ENCODE measurements around the gene PRXL2A.
A peak's percentile ranks its signal among the peaks of the same experiment; 100 is the strongest.
"Not testable (repeated sequence)": the region's sequence is repeated elsewhere in the genome, so short reads cannot be mapped to it uniquely, and the experiment has no call there.

PRXL2A gene, protein sequence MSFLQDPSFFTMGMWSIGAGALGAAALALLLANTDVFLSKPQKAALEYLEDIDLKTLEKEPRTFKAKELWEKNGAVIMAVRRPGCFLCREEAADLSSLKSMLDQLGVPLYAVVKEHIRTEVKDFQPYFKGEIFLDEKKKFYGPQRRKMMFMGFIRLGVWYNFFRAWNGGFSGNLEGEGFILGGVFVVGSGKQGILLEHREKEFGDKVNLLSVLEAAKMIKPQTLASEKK

DNA sequence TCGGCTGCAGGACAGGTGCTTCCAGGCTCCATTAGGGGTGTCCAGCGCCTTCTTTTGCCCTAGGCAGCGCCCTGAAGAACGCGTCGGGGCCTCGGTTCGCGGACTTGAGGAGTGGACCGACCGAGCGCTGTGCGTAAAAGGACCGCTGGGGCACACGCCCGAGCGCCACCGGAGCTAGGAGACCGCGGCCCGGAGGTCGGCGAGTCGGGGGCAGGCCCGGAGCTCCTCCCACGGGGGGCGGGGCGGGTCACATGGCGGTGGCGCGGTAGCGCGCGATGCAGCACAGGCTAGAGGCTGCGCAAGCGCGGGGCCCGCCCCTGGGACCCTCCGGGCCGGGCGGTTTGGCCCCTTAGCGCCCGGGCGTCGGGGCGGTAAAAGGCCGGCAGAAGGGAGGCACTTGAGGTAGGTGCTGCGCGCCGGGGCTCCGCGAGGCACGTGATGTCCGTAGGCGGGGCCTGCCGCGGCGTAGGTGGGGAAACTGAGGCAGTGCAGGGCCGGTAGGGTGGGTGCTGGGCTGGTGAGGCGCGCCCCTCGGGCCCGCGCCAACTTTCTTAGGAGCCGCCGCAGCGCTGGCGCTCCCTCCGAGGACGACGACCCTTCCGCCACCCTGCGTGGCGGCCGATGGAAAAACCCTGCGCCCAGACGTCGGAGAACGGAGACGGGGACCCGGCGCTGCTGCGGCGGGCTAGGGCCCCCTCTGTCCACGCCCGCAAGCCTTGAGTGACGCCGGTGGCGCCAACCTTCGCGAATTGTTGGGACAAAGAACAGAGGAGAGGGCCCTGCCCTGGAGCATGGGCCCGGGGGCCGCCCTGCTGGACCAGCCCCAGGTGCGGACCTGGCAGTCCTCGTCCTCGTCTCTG is at the start of gene PRXL2A:
PRXL2A (plus strand) TSS at position 310 of the 860 bp plus-strand sequence. CDS start 11,917 bp downstream, outside the sequence.
- H3K36me3 Mint-ChIP-seq: peaks cover 0 to 2% of the 10 kb centered on the region in 2 donors
- no peaks in the 10 kb centered on the region for H3K9me3 Mint-ChIP-seq
- peak; percentile 83 for DNase-seq
- H3K4me3 Mint-ChIP-seq: peak within 1 kb of the TSS; percentile 86 to 91
- peaks cover 22 to 31% of the 10 kb centered on the region in 2 donors for H3K4me1 Mint-ChIP-seq
- H3K27ac Mint-ChIP-seq: peak within 1 kb of the TSS; percentile 84
- ATAC-seq (replicated peaks): peak; percentile 95 to 96
- H3K27me3 Mint-ChIP-seq: peaks cover 5% of the 10 kb centered on the region in 2 donors

DNA sequence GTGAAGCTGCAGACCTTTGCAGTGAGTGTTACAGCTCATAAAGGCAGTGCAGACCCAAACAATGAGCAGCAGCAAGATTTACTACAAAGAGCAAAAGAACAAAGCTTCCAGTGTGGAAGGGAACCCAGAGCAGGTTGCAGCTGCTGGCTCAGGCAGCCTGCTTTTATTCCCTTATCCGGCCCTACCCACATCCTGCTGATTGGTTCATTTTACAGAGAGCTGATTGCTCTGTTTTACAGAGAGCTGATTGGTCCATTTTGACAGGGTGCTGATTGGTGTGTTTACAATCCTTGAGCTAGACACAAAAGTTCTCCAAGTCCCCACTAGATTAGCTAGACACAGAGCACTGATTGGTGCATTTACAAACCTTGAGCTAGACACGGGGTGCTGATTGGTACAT is 49.4 kb upstream of the PRXL2A start:
- H3K4me1 Mint-ChIP-seq: peaks cover 6 to 16% of the 10 kb centered on the region in 2 donors
- not testable (repeated sequence) for DNase-seq; ATAC-seq (replicated peaks); H3K36me3 Mint-ChIP-seq; H3K4me3 Mint-ChIP-seq; H3K27ac Mint-ChIP-seq; H3K9me3 Mint-ChIP-seq
- peaks cover 28 to 44% of the 10 kb centered on the region in 2 donors for H3K27me3 Mint-ChIP-seq

DNA sequence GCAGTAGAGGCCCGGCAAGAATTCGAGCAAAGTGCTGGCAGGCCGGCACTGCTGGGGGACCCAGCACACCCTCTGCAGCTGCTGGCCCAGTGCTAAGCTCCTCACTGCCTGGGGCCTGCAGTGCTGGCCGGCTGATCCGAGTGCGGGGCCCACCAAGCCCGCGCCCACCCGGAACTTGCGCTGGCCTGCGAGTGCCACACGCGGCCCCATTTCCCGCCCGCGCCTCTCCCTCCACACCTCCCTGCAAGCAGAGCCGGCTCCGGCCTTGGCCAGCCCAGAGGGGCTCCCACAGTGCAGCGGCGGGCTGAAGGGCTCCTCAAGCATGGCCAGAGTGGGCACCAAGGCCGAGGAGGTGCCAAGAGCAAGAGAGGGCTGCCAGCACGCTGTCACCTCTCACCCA is 48.7 kb upstream of the PRXL2A start:
- no peaks in the 10 kb centered on the region for H3K36me3 Mint-ChIP-seq
- DNase-seq (no peak), ATAC-seq (replicated peaks) (no peak)
- H3K27ac Mint-ChIP-seq: no peak overlapping the region
- no peak overlapping the region for H3K4me3 Mint-ChIP-seq
- H3K27me3 Mint-ChIP-seq: peaks cover 28 to 42% of the 10 kb centered on the region in 2 donors
- H3K9me3 Mint-ChIP-seq: no peaks in the 10 kb centered on the region
- H3K4me1 Mint-ChIP-seq: peaks cover 6 to 16% of the 10 kb centered on the region in 2 donors

DNA sequence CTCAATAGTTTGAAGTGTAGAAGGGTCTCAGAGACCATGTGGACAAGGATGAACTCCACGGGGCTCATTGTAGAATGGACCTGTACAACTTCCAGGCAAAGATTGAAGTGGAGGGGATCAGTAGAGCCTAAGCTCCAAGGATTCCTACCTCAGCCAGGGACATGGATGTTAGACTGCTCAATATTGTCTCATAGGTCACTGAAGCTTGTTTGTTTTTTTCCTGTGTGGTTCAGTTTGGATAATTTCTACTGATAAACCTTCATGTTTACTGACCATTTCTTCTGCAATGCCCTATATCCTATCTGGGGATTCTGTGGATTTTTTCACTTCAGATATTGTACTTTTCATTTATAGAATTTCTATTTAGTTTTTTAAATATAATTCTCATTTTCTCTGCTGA is 42.8 kb upstream of the PRXL2A start:
- Mint-ChIP-seq H3K36me3 (peaks cover 4 to 8% of the 10 kb centered on the region in 2 donors), H3K4me1 (no peaks in the 10 kb centered on the region), H3K4me3 (no peak overlapping the region), H3K27ac (no peak overlapping the region), H3K9me3 (peaks cover 8 to 12% of the 10 kb centered on the region in 2 donors), H3K27me3 (peaks cover 0 to 4% of the 10 kb centered on the region in 2 donors)
- DNase-seq (no peak), ATAC-seq (replicated peaks) (no peak)

DNA sequence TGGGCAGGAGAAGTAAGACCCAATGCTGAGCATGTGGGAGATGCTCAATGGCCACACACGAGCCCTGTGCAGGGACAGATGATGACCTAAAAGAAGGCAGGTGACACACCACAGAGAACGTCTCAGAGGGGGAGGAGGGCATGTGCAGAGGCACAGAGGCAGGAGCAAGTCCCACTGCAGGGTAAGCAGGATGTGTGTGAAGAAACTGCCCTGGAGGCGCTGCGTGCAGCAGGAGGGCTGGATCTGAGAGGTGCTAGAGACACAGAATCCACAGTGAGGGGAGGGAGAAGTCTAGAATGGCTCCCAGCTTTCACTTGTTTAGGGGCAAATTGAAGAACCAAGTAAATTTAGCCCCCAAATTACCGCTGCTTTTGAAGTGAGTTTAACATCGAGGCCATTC is 36.9 kb upstream of the PRXL2A start:
- ATAC-seq (replicated peaks) (no peak), DNase-seq (no peak)
- peaks cover 8 to 10% of the 10 kb centered on the region in 2 donors for H3K9me3 Mint-ChIP-seq
- H3K27ac Mint-ChIP-seq: no peak overlapping the region
- peaks cover 0 to 8% of the 10 kb centered on the region in 2 donors for H3K27me3 Mint-ChIP-seq
- H3K36me3 Mint-ChIP-seq: peaks cover 3 to 8% of the 10 kb centered on the region in 2 donors
- H3K4me3 Mint-ChIP-seq: no peak overlapping the region
- peaks cover 0 to 2% of the 10 kb centered on the region in 2 donors for H3K4me1 Mint-ChIP-seq

DNA sequence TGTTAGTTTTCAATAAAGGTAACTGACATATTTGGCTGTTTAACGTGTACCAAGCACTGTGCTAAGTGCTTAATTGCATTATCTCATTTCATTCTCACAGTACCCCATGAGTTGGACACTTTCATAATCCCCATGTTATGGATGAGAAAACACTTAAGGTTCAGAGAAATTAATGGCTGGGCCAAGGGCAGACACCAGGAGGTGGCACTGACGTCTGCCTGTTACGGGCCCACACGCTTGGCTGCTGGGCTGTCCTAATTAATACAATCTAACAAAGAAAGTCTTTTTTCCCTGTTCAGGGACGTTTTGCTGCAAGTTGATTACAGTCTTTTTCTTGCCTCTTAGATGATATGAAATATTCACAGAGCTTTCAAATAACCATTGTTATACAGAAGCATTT is 35.7 kb upstream of the PRXL2A start:
- H3K9me3 Mint-ChIP-seq: peaks cover 4 to 5% of the 10 kb centered on the region in 2 donors

DNA sequence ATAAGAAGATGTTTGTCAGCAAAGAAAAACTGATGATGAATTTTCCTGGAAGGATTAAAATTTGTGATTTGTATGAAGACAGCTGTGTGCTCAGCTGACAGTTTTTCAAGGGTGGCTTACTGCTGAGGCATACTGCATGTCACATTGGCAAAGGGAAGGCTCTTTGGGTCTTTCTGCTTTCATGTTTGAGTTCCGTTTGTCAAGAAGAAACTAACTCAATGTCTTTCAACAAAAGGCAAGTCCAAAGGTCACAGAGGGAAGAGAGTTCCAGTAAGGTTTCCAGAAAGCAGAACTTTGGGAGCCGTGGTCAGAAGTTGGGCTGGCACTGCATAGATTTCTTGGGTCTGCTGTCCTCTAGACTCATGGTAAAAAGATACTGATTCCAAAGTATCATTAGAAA is 34.8 kb upstream of the PRXL2A start:
- H3K4me3 Mint-ChIP-seq: no peak overlapping the region
- ATAC-seq (replicated peaks): no peak
- H3K9me3 Mint-ChIP-seq: peaks cover 0 to 3% of the 10 kb centered on the region in 2 donors
- peaks cover 2 to 4% of the 10 kb centered on the region in 2 donors for H3K4me1 Mint-ChIP-seq
- peaks cover 0 to 8% of the 10 kb centered on the region in 2 donors for H3K27me3 Mint-ChIP-seq
- H3K27ac Mint-ChIP-seq: no peak overlapping the region
- DNase-seq: no peak
- no peaks in the 10 kb centered on the region for H3K36me3 Mint-ChIP-seq

More for the DNA sequence above, 35.7 kb upstream of the PRXL2A start:
- peaks cover 0 to 4% of the 10 kb centered on the region in 2 donors for H3K36me3 Mint-ChIP-seq
- peaks cover 0 to 2% of the 10 kb centered on the region in 2 donors for H3K4me1 Mint-ChIP-seq
- no peak overlapping the region for H3K27ac Mint-ChIP-seq
- no peak for ATAC-seq (replicated peaks)
- no peak overlapping the region for H3K4me3 Mint-ChIP-seq
- DNase-seq: no peak
- H3K27me3 Mint-ChIP-seq: peaks cover 0 to 8% of the 10 kb centered on the region in 2 donors

DNA sequence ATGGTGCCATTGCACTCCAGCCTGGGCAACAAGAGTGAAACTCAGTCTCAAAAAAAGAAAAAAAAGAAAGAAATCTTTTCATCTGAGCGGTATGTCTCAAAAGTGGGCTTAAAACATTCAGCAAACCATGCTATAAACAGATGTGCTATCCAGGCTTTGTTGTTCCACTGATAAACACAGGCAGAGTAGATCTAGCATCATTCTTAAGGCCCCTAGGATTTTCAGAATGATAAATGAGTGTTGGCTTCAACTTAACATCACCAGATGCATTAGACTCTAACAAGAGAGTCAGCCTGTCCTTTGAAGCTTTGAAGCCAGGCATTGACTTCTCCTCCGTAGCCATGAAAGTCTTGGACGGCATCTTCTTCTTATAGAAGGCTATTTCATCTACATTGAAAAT is 28.6 kb upstream of the PRXL2A start:
- no peak overlapping the region for H3K27ac Mint-ChIP-seq
- ATAC-seq (replicated peaks) (no peak), DNase-seq (no peak)
- H3K36me3 Mint-ChIP-seq: no peaks in the 10 kb centered on the region
- H3K4me1 Mint-ChIP-seq: peaks cover 5 to 15% of the 10 kb centered on the region in 2 donors
- H3K27me3 Mint-ChIP-seq: peaks cover 0 to 3% of the 10 kb centered on the region in 2 donors
- no peaks in the 10 kb centered on the region for H3K9me3 Mint-ChIP-seq
- no peak overlapping the region for H3K4me3 Mint-ChIP-seq

DNA sequence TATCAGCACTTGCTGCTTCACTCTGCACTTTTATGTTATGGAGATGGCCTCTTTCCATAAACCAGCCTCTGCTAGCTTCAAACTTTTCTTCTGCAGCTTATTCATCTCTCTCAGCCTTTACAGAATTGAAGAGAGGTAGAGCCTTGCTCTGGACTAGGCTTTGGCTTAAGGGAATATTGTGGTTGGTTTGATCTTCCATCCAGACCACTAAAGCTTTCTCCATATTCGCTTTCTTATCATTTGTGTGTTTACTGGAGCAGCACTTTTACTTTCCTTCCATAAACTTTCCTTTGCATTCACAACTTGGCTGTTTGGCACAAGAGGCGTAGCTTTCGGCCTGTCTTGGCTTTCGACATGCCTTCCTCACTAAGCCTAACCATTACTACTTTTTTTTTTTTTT is 28.2 kb upstream of the PRXL2A start:
- DNase-seq: no peak
- Mint-ChIP-seq H3K4me3 (no peak overlapping the region), H3K4me1 (peaks cover 5 to 15% of the 10 kb centered on the region in 2 donors), H3K27ac (no peak overlapping the region), H3K36me3 (no peaks in the 10 kb centered on the region), H3K27me3 (peaks cover 0 to 3% of the 10 kb centered on the region in 2 donors), H3K9me3 (no peaks in the 10 kb centered on the region)
- ATAC-seq (replicated peaks): no peak

DNA sequence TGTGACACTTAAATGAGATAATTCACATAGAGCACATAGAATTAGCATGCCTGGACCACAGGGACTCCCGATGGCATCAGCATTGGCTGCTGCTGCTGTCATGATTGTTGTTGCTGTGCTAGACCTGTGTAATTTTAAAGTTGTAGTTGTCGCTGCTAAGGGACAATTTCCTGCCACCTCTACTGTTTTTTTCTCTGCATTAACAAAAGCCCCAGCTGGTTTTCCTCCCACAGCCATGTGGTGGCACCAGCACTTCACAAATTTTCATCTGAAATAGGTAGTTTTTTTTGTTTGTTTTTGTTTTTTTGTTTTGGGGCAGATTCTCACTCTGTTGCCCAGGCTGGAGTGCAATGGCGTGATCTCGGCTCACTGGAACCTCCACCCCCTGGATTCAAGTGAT is 25.4 kb upstream of the PRXL2A start:
- DNase-seq (peak; percentile 17), ATAC-seq (replicated peaks) (peak; percentile 55 to 57)
- H3K4me3 Mint-ChIP-seq: no peak overlapping the region
- peaks cover 5 to 15% of the 10 kb centered on the region in 2 donors for H3K4me1 Mint-ChIP-seq
- no peak overlapping the region for H3K27ac Mint-ChIP-seq
- no peaks in the 10 kb centered on the region for H3K36me3 Mint-ChIP-seq
- H3K27me3 Mint-ChIP-seq: peaks cover 0 to 3% of the 10 kb centered on the region in 2 donors
- H3K9me3 Mint-ChIP-seq: no peaks in the 10 kb centered on the region

DNA sequence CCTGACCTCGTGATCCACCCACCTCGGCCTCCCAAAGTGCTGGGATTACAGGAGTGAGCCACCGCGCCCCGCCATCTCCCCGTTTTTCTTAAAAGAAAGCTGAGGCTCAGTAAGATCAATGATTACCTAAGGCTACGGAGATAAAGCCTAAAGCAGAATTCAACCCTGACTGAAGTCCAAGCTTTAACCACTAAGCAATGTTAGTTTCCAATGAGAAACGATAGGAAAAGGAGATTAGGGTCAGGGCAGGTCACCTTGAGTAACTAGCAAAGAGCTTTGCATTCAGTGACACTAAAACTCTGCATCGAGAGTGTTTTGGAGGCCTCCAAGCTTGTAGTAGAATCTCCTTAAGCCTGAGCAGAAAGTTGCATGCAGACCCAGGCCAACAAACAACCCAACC is 17.6 kb upstream of the PRXL2A start:
- ATAC-seq (replicated peaks) (no peak), DNase-seq (no peak)
- no peak overlapping the region for H3K4me3 Mint-ChIP-seq
- no peaks in the 10 kb centered on the region for H3K36me3 Mint-ChIP-seq
- no peaks in the 10 kb centered on the region for H3K4me1 Mint-ChIP-seq
- no peak overlapping the region for H3K27ac Mint-ChIP-seq
- peaks cover 0 to 4% of the 10 kb centered on the region in 2 donors for H3K27me3 Mint-ChIP-seq
- H3K9me3 Mint-ChIP-seq: no peaks in the 10 kb centered on the region

DNA sequence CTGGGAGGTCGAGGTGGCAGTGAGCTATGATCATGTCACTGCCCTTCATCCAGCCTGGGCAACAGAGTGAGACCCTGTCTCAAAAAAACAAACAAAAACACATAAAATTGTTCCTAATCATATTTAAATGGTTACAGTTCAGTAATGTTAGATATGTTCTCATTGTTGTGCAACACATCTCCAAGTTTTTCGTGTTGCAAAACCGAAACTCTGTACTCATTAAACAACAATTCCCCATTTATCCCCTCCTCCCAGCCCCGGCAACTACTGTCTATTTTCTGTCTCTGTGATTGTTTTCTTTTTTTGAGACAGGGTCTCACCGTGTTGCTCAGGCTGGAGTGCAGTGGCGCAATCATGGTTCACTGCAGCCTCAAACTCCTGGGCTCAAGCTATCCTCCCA is 16.1 kb upstream of the PRXL2A start:
- no peak for ATAC-seq (replicated peaks)
- H3K4me1 Mint-ChIP-seq: no peaks in the 10 kb centered on the region
- peaks cover 0 to 9% of the 10 kb centered on the region in 2 donors for H3K27me3 Mint-ChIP-seq
- H3K36me3 Mint-ChIP-seq: no peaks in the 10 kb centered on the region
- no peak for DNase-seq
- H3K9me3 Mint-ChIP-seq: no peaks in the 10 kb centered on the region
- H3K4me3 Mint-ChIP-seq: no peak overlapping the region
- H3K27ac Mint-ChIP-seq: no peak overlapping the region

DNA sequence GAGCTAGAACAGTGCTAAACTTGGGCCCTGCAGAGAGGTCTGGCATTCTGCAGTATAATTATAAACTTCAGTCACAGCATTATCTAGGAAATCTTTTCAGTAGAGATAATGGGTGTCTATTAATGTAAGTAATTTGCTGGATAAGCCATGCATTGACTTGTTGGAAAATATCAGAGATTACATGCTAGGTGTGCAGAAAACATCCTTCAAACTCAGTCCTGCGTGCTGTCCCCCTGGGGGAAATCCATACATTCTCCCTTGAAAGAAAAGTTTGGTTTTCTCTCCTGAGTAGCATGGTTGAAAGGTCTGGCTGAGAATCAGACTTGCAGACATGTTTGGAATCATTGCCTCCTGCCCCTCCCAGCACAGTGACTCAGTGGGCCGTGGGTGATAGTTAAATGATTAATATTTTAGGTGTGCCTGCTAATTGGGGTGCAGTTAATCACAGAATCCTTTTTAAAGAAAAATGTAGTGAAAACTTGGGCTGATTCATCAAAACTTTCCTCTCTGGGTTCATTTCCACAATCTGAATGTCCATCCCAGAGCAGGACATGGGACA is 13.9 kb upstream of the PRXL2A start:
- DNase-seq (no peak), ATAC-seq (replicated peaks) (no peak)
- Mint-ChIP-seq H3K4me1 (no peaks in the 10 kb centered on the region), H3K36me3 (no peaks in the 10 kb centered on the region), H3K4me3 (no peak overlapping the region), H3K27me3 (peaks cover 0 to 11% of the 10 kb centered on the region in 2 donors), H3K27ac (no peak overlapping the region), H3K9me3 (no peaks in the 10 kb centered on the region)

DNA sequence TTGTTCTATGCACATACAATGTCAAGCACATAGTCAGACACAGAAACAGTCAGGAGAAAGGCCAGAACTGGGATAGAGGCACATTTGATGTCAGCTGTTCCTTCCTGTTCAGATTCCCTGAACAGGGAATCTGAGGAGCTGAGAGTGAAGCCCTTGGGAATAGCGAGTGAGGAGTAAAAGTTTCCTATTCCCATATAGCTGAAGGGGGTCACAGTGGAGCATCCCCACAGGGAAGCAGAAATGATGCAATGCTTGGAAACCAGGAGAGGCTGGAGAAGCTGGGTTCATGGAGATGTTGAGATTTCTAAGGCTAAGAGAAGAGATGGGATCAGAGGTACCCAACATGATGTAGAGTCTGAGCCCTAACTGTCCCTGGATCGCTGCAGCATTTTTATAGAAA is 11.3 kb upstream of the PRXL2A start:
- Mint-ChIP-seq H3K27ac (no peak overlapping the region), H3K9me3 (no peaks in the 10 kb centered on the region), H3K36me3 (no peaks in the 10 kb centered on the region), H3K4me1 (no peaks in the 10 kb centered on the region), H3K4me3 (no peak overlapping the region), H3K27me3 (peaks cover 0 to 11% of the 10 kb centered on the region in 2 donors)
- DNase-seq (no peak), ATAC-seq (replicated peaks) (no peak)

All from stimulated activated naive B cell treated with anti-CD40 and anti-IgM and Interleukin-4, amounts not matched to agents 10 μg/mL and 1 μg/mL and 100 μg/mL, for 72 hours (primary cell).